ENCODE data around the gene VSTM4. TPM values are rescaled to one million over a fixed set of nuclear protein-coding genes. Genes with fewer than 3 reads are reported as not detected.
A peak's percentile ranks its signal among the peaks of the same experiment; 100 is the strongest.

Gene VSTM4
- total and polyA plus RNA-seq, 4 donors, result 2.9 to 49.4 (median 7.2) TPM

DNA sequence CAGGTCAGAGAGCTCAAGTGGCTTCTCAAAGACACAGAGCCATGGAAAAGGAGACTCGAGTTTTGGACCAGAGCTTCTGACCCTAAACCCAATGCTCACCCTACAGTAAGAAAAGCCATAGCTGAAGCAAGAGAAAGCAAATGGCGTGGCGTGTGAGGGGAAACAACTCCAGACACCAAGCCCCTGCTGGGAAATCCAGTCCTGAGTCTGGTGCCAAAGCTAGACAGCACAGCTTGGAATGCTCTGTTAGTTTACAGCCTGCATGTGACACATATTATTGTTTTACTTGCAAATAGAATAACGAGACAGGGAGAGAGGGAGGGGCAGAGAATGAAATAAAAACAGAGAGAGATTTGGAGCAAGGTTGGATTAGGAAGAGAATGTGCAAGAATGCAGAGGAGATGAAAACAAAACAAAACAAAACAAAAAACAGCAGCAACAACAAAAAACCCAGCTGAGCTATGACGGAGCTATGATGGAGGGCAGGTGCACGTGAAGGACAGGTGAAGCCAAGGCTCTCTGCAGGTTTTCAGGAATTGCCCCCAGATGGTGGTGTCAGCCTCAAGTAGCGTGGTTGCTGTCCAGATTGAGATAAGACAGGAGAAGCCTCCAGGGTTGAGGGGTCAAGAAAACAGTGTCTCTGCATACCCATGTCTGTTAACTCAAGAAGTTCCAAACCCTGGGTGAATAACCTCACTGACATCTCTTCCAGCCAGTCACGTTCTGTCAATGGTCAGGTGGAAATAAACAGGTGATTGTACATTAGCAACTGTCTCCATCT lies 105.9 kb downstream of the VSTM4 start:
- H3K9ac ChIP-seq (ENCODE audit: insufficient read depth in 1 of 2, low read length in 2 of 2), result no peak overlapping the region
- no peak for TF ChIP-seq CTCF (IDR thresholded peaks at IDR 0.05; ENCODE audit: control extremely low read depth, extremely low read depth)
- no peaks in the 10 kb centered on the region for H3K9me3 ChIP-seq (ENCODE audit: control insufficient read depth in 4 of 4, insufficient read depth in 3 of 4, low read length in 3 of 4)
- no peaks in the 10 kb centered on the region for H3K27me3 ChIP-seq (ENCODE audit: control insufficient read depth in 3 of 3, insufficient read depth in 3 of 3, low read length in 2 of 3)
- H3K36me3 ChIP-seq (ENCODE audit: control insufficient read depth in 4 of 4, insufficient read depth in 4 of 4, low read length in 4 of 4), result no peaks in the 10 kb centered on the region
- H3K4me1 ChIP-seq (ENCODE audit: control insufficient read depth in 5 of 5, insufficient read depth in 5 of 5, low read length in 5 of 5), result peaks cover 0 to 36% (median 11%) of the 10 kb centered on the region in 5 donors
- 68 to 84% methylated on average over 8 of the region's 8 CpGs for WGBS, 2 donors
- peak overlapping the region; percentile 14 to 37 for H3K27ac ChIP-seq (ENCODE audit: low read depth in 1 of 2, low read length in 1 of 2)
- ATAC-seq (ENCODE audit: insufficient read depth, low FRiP score) (no peak), DNase-seq (peak; percentile 70 to 92 (median 90))
- H3K4me3 ChIP-seq, result no peak overlapping the region

DNA sequence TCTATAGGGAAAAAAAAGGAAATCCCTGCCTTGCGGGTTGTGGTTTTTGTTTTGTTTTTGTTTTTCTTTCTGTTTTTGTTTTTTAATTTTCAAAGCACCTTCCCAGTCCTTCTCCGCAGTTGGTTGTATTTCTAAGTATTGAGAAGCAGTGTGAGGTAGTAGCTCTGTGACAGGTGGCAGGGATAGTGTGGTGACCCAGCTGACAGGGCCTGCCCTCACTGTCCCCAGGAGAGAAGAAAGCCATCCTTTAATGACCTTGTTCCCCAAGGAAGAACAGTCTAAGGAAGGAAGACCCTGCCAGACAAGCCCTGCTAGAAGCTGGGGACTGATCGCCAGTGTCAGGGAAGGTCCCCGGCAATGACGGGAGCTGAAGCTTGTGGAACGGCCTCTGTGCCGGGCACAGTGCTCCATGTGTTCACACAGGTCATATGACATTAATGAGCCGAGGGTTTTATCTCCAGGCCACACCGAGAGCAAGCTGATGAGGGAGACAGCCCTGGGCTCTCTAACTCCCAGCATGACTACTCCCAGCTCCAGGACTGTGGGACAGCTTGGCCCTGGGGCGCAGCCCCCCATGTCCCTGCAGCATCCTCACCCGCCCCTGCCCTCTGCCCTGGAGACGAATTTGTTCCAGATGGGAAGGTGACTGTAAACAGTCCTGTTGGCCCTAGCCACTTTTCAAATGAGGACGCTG lies 106.7 kb downstream of the VSTM4 start:
- TF ChIP-seq CTCF (IDR thresholded peaks at IDR 0.05; ENCODE audit: control extremely low read depth, extremely low read depth), result no peak
- H3K9ac ChIP-seq (ENCODE audit: insufficient read depth in 1 of 2, low read length in 2 of 2), result no peak overlapping the region

GRCh38 chr10:49008091-49008490 lies 107.2 kb downstream of the VSTM4 start:
- no peak overlapping the region for H3K9ac ChIP-seq (ENCODE audit: insufficient read depth in 1 of 2, low read length in 2 of 2)
- TF ChIP-seq CTCF (IDR thresholded peaks at IDR 0.05; ENCODE audit: control extremely low read depth, extremely low read depth), result no peak
- H3K4me3 ChIP-seq, result no peak overlapping the region
- ATAC-seq (ENCODE audit: insufficient read depth, low FRiP score) (no peak), DNase-seq (no peak)
- H3K4me1 ChIP-seq (ENCODE audit: control insufficient read depth in 5 of 5, insufficient read depth in 5 of 5, low read length in 5 of 5), result peaks cover 0 to 26% (median 8%) of the 10 kb centered on the region in 5 donors
- no peaks in the 10 kb centered on the region for H3K27me3 ChIP-seq (ENCODE audit: control insufficient read depth in 3 of 3, insufficient read depth in 3 of 3, low read length in 2 of 3)
- WGBS, 2 donors, result 49 to 77% methylated on average over 1 of the region's 1 CpG
- no peaks in the 10 kb centered on the region for H3K36me3 ChIP-seq (ENCODE audit: control insufficient read depth in 4 of 4, insufficient read depth in 4 of 4, low read length in 4 of 4)
- no peaks in the 10 kb centered on the region for H3K9me3 ChIP-seq (ENCODE audit: control insufficient read depth in 4 of 4, insufficient read depth in 3 of 4, low read length in 3 of 4)
- peak overlapping the region in 1 of 2 donors; percentile 17 for H3K27ac ChIP-seq (ENCODE audit: low read depth in 1 of 2, low read length in 1 of 2)

More for the DNA sequence above, 106.7 kb downstream of the VSTM4 start:
- Histone ChIP-seq H3K36me3 (ENCODE audit: control insufficient read depth in 4 of 4, insufficient read depth in 4 of 4, low read length in 4 of 4) (no peaks in the 10 kb centered on the region), H3K27ac (ENCODE audit: low read depth in 1 of 2, low read length in 1 of 2) (peak overlapping the region; percentile 14 to 37), H3K9me3 (ENCODE audit: control insufficient read depth in 4 of 4, insufficient read depth in 3 of 4, low read length in 3 of 4) (no peaks in the 10 kb centered on the region), H3K4me3 (no peak overlapping the region), H3K27me3 (ENCODE audit: control insufficient read depth in 3 of 3, insufficient read depth in 3 of 3, low read length in 2 of 3) (no peaks in the 10 kb centered on the region), H3K4me1 (ENCODE audit: control insufficient read depth in 5 of 5, insufficient read depth in 5 of 5, low read length in 5 of 5) (peaks cover 0 to 32% (median 11%) of the 10 kb centered on the region in 5 donors)
- ATAC-seq (ENCODE audit: insufficient read depth, low FRiP score) (no peak), DNase-seq (no peak)
- 75 to 91% methylated on average over 13 of the region's 13 CpGs for WGBS, 2 donors
